Renal cortex interstitium (tissue), 11 donors: Measurements from ENCODE around the gene GRIP2. TPM values are rescaled to one million over a fixed set of nuclear protein-coding genes. Genes with fewer than 3 reads are reported as not detected.

Experiments used
- DNase-seq, 11 donors: peaks; one replicate each; pipeline ENCODE4 v3.0.0-alpha.2; 2013; ENCODE audit warnings: low read depth in 9 of 11, low spot score in 4 of 11; ENCODE audit errors: extremely low read depth in 1 of 11
- polyA plus RNA-seq, 3 donors: library from polyadenylated mRNA; unstranded; fragments of 120-200 nt; gene quantifications; one replicate each; pipeline ENCODE4 v1.2.1, GENCODE V29; 2013; ENCODE audit not compliant: insufficient read length in 3 of 3

GRIP2 gene
- polyA plus RNA-seq, 3 donors = 1.2 to 2.2 (median 1.2) TPM

- DNase-seq = no peak
These were observed 23.9 kb upstream of the GRIP2 start for GRCh38 chr3:14563946-14564539.

DNA sequence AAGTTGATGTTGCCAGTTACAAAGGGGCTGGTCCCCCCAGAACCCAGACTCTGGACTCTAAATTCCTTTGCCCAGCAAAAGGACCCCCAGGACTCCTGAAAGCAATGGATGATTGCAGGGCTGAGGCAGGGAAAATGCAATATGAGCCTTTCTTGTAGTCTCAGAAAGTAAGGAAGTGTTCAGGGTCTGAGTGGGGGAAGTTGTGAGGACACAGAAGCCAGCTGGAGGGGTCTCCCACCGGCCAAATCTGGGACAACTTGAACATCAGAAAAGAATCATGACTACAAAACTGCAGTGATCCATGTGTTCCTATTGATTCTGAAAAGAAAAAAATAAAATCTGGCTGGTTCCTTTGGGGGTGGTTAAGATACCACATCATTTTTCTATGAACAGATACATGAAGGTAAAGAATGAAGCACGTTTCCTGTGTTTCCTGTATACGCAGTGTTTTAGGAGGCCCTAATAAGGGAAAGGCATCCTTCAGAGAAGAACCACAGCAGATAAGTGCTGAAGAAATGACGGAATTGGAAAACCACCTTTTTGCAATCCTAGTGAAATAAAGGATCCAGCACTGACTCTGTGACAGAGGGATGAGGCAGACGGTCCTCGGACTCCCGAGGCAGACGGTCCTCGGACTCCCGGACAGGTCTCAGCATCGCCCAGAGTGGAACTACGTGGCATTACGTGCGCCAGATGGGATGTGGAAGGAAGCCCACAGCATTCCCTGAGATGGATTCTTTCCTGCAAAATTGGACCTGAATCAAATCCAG, 22.2 kb upstream of the GRIP2 start:
- DNase-seq = no peak

- no peak for DNase-seq
These were observed 21.2 kb upstream of the GRIP2 start for GRCh38 chr3:14561051-14561960.

DNA sequence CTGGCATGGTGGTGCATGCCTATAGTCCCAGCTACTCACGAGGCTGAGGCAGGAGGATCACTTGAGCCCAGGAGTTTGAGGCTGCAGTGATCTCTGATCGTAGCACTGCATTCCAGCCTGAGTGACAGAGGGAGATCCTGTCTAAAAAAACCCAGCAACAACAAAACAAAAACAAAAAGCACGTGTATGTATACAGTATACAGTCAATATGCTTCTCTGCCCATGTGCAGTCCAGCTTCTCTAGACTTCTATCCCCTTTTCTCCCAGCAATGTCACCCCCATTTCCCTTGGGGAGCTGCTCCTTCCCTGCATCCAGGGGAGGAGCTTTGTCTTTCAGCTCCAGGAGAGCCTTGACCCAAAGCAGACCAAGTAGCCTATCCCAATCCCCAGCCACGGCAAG, 20.0 kb upstream of the GRIP2 start:
- no peak for DNase-seq

DNA sequence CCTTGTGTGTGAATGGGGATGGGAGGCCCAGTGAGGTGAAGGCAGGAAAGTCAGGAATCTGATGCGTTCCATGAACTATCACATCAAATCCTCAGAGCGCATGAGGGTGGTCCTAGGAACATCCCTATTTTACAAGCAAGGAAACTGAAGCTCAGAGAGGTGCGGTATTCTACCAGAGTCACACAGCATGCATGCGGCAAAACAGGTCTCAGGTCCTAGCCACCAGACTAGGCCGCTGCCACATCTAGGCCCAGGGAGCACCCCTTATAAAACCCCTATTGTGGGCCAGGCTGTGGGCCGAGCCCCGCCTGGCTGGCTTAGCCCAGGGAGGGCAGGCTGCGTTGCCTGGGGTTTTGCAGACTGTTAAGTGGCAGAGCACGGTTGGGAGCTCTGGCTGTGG, 17.9 kb upstream of the GRIP2 start:
- DNase-seq = no peak

GRCh38 chr3:14555835-14556234, 15.7 kb upstream of the GRIP2 start:
- peak in 1 of 11 donors; percentile 34 for DNase-seq

DNA sequence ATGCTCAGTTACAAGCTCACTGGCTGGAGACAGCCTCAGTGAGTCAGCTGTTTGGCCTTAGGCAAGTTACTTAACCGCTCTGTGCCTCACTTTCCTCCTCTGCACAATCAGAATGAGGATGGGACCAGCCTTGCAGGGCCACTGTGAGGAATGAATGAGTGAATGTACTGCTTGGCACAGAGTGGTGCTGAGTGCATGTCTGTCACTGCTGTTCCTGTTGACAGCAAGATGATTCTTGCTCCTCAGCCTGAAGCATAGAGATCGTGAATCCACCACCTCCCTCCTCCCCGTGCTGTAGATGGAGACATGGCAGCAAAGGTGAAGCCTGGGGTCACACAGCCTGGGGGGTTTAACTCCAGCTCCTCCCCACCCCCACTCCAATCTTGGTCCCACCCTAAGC, 14.6 kb upstream of the GRIP2 start:
- DNase-seq = no peak

GRCh38 chr3:14553871-14554270, 13.7 kb upstream of the GRIP2 start:
- DNase-seq = no peak

DNA sequence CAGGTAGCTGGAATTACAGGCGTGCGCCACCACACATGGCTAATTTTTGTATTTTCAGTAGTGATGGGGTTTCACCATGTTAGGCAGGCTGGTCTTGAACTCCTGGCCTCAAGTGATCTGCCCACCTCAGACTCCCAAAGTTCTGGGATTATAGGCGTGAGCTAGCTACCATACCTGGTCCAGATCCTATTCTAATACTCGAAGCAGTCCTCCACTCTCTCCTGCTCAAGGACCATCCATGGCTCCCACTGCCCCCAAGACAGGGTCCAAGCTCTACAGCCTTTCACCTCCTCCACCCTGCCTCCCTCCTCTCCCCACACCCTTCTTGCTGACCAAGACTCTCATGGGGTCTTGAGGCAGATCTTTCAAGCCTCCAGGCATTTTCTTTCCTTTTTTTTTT, 12.6 kb upstream of the GRIP2 start:
- no peak for DNase-seq

- DNase-seq = no peak
These were observed 12.0 kb upstream of the GRIP2 start for GRCh38 chr3:14552041-14552648.

- DNase-seq = no peak
These were observed 10.8 kb upstream of the GRIP2 start for GRCh38 chr3:14550651-14551611.

DNA sequence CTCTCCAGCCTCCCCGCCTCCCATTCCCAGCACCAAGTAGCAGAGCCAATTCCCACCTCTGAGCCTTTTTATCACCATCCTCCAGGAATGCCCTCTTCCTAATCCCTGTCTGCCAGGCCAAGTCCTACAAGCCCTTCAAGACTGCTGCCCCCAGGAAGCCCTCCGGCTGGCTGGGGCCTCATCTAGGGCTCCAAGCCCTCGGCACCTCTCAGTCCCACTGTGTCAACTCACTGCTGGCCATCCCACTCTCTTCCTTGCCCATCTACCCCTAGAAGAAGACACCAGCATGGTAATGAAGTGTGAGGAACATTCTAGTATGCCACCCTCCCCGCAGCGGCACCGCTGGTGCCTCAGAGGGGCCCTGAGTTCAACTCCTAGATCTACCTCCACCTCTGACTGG, 10.0 kb upstream of the GRIP2 start:
- DNase-seq = no peak

- no peak for DNase-seq
These were observed 9.2 kb upstream of the GRIP2 start for GRCh38 chr3:14549256-14549919.

GRCh38 chr3:14548321-14548729, 8.2 kb upstream of the GRIP2 start:
- peak; percentile 35 to 72 (median 62) for DNase-seq

DNA sequence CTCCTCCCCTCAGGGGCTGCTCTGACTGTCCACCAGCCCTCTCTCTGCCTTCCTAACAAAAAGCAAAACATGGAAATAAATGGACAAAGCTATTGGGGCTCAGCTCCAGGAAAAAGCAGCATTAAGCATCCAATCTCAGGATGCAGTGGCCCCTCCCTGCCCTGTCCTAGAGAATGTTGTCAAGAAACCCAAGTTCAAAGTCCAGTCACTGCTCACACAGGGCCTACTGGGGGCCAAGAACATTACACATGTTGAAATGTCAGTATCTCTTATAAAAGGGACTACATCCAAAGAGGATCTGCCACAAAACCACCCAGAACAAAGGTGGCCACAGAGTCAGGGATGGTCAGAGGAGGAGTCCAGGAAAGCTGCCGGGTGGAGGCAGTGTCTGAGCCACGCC, 7.6 kb upstream of the GRIP2 start:
- no peak for DNase-seq

GRCh38 chr3:14546041-14546440, 5.9 kb upstream of the GRIP2 start:
- no peak for DNase-seq

DNA sequence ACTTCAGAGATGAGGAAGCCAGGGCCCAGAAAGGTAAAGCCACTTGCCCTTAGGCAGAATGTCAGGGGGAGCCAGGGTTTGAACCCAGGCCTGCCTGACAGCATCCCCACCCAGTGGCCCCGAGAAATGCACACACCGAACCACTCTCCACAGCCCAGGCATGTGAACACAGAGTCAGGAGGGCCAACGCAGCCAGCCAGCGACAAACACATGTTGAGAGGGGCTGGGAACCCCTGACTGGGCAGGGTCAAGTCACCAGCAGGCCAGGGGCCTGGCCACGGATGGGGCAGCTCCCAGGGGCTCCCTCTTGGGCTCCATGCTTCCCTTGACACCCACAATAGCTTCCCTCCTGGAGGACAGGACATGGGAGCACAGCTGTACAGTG, 5.1 kb upstream of the GRIP2 start:
- no peak for DNase-seq
